ENCODE results near the gene MAGI2. TPM values are rescaled to one million over a fixed set of nuclear protein-coding genes. Genes with fewer than 3 reads are reported as not detected.

Gene MAGI2
- total RNA-seq, 1 donor from 2014 or later, result 6.9 TPM

DNA sequence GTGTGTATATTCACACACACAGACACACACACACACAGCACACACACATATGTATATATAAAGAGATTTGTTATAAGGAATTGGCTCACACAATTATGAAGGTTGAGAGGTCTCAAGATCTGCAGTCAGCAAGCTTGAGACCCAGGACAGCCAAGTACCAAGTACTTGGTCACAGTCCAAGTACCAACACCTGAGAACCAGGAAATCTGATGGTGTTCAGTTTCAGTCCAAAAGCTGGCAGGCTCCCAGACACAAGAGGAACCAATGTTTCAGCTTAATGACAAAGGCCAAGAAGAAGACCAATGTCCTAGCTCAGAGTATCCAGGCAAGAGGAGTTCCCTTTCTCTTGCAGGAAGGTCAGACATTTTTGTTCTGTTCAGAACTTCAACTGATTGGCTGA lies 780.2 kb downstream of the MAGI2 start:
- Histone ChIP-seq H3K36me3 (no peaks in the 10 kb centered on the region), H3K9me3 (no peaks in the 10 kb centered on the region), H3K27me3 (no peaks in the 10 kb centered on the region), H3K4me3 (no peak overlapping the region), H3K27ac (no peak overlapping the region), H3K4me1 (no peaks in the 10 kb centered on the region)
- TF ChIP-seq, protein P1, sequence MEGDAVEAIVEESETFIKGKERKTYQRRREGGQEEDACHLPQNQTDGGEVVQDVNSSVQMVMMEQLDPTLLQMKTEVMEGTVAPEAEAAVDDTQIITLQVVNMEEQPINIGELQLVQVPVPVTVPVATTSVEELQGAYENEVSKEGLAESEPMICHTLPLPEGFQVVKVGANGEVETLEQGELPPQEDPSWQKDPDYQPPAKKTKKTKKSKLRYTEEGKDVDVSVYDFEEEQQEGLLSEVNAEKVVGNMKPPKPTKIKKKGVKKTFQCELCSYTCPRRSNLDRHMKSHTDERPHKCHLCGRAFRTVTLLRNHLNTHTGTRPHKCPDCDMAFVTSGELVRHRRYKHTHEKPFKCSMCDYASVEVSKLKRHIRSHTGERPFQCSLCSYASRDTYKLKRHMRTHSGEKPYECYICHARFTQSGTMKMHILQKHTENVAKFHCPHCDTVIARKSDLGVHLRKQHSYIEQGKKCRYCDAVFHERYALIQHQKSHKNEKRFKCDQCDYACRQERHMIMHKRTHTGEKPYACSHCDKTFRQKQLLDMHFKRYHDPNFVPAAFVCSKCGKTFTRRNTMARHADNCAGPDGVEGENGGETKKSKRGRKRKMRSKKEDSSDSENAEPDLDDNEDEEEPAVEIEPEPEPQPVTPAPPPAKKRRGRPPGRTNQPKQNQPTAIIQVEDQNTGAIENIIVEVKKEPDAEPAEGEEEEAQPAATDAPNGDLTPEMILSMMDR (IDR thresholded peaks at IDR 0.05), result no peak
- no peak for TF ChIP-seq POLR2A (IDR thresholded peaks at IDR 0.05)
- no peak for TF ChIP-seq POLR2AphosphoS5 (IDR thresholded peaks at IDR 0.05; ENCODE audit: insufficient read depth in 1 of 2, low read depth in 1 of 2)
- intact Hi-C loops (cut with DNase I), result no loop called here
- DNase-seq (ENCODE audit: extremely low spot score in 2 of 2), result no peak

DNA sequence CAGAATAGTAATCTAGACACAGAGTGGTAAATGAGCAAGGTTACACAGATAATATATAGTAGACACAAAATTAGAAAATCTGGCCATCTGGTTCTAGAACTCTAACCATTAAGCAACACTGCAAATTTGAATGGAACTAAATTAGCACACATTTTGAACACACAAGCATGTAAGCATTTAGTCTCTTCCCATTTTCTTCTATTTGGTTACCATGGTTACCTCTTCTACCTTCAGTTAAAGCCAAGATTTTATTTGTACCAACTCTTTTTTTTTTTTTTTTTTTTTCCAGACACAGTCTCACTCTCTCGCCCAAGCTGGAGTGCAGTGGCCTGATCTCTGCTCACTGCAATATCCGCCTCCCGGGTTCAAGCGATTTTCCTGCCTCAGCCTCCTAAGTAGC lies 790.5 kb downstream of the MAGI2 start:
- no peak for TF ChIP-seq POLR2AphosphoS5 (IDR thresholded peaks at IDR 0.05; ENCODE audit: insufficient read depth in 1 of 2, low read depth in 1 of 2)
- TF ChIP-seq POLR2A (IDR thresholded peaks at IDR 0.05), result no peak
- TF ChIP-seq, protein P1 (IDR thresholded peaks at IDR 0.05), result no peak
- H3K9me3 ChIP-seq, result no peaks in the 10 kb centered on the region
- DNase-seq (ENCODE audit: extremely low spot score in 2 of 2), result no peak

DNA sequence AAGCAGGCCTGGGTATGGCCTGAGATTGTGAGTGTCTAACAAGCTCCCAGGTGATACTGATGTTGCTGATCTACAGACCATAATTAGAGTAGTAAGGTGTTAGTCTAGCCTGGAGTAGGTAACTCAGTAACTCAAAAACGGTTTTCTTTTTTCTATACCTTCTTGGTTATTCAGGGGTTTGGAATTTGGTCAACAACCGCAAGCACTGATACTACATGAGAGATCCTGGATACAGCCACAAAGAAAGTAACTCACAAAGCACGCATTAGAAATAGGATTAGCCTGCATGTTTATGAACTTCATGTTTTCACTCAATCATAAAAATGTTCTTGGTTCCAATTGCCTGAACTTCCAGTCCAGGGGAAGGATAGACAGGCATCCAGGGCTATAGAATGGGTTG lies 803.5 kb downstream of the MAGI2 start:
- TF ChIP-seq POLR2AphosphoS5 (IDR thresholded peaks at IDR 0.05; ENCODE audit: insufficient read depth in 1 of 2, low read depth in 1 of 2), result no peak
- TF ChIP-seq, protein P1 (IDR thresholded peaks at IDR 0.05), result no peak
- no peak for TF ChIP-seq POLR2A (IDR thresholded peaks at IDR 0.05)
- Histone ChIP-seq H3K27me3 (no peaks in the 10 kb centered on the region), H3K9me3 (no peaks in the 10 kb centered on the region), H3K36me3 (no peaks in the 10 kb centered on the region), H3K27ac (no peak overlapping the region), H3K4me3 (no peak overlapping the region), H3K4me1 (no peaks in the 10 kb centered on the region)
- intact Hi-C loops (cut with DNase I), result no loop called here
- DNase-seq (ENCODE audit: extremely low spot score in 2 of 2), result no peak

More for the DNA sequence above, 790.5 kb downstream of the MAGI2 start:
- H3K27me3 ChIP-seq, result no peaks in the 10 kb centered on the region
- H3K27ac ChIP-seq, result no peak overlapping the region
- no peaks in the 10 kb centered on the region for H3K4me1 ChIP-seq
- no peaks in the 10 kb centered on the region for H3K36me3 ChIP-seq
- no peak overlapping the region for H3K4me3 ChIP-seq
- intact Hi-C loops (cut with DNase I), result no loop called here

DNA sequence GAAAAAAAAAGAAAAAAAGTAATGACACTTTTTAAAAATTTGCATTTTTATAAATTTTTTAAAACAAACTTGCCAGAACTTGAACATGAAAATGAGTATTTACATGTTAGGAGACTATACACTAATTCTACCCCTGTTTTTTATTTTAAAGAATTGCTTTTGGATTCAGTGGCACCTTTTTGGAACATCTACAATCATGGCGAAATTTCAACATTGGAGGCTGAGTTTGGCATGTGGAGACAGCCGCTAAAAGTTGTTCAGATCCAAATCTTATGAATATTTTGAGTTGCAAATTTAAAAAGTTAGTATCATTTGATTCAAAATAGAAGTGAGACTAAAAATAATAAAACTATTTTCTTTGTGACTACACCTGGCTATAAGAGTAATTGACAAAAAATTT lies 804.2 kb downstream of the MAGI2 start:
- no peak for TF ChIP-seq POLR2AphosphoS5 (IDR thresholded peaks at IDR 0.05; ENCODE audit: insufficient read depth in 1 of 2, low read depth in 1 of 2)
- no peak for TF ChIP-seq POLR2A (IDR thresholded peaks at IDR 0.05)
- Histone ChIP-seq H3K4me3 (no peak overlapping the region), H3K36me3 (no peaks in the 10 kb centered on the region), H3K27ac (no peak overlapping the region), H3K4me1 (no peaks in the 10 kb centered on the region), H3K9me3 (no peaks in the 10 kb centered on the region), H3K27me3 (no peaks in the 10 kb centered on the region)
- no peak for DNase-seq (ENCODE audit: extremely low spot score in 2 of 2)
- intact Hi-C loops (cut with DNase I), result no loop called here

DNA sequence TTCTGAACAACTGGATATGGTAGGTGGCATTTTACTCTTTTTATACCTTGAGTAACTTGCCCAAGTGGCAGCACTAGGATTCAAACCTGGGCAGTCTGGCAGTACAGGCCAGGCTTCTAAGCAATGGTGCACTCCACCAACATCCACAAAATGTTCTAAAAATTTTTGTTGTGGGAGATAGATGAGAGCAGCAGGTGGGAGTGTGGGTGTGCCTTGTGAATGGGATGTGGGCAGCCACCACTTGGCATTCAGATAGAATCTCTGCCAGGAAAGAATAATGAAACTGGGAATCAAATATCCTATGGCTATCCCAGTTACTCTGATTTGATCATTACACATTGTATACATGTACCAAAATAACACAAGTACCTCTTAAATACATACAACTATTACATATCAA lies 810.7 kb downstream of the MAGI2 start:
- no peak for DNase-seq (ENCODE audit: extremely low spot score in 2 of 2)
- TF ChIP-seq POLR2A (IDR thresholded peaks at IDR 0.05), result no peak
- TF ChIP-seq POLR2AphosphoS5 (IDR thresholded peaks at IDR 0.05; ENCODE audit: insufficient read depth in 1 of 2, low read depth in 1 of 2), result no peak
- TF ChIP-seq, protein P1 (IDR thresholded peaks at IDR 0.05), result no peak
- Histone ChIP-seq H3K9me3 (no peaks in the 10 kb centered on the region), H3K4me3 (no peak overlapping the region), H3K4me1 (no peaks in the 10 kb centered on the region), H3K27me3 (no peaks in the 10 kb centered on the region), H3K27ac (no peak overlapping the region), H3K36me3 (no peaks in the 10 kb centered on the region)
- intact Hi-C loops (cut with DNase I), result no loop called here
